ENCODE measurements around the gene SAA4. TPM values are rescaled to one million over a fixed set of nuclear protein-coding genes. Genes with fewer than 3 reads are reported as not detected.
A peak's percentile ranks its signal among the peaks of the same experiment; 100 is the strongest.
"Not testable (repeated sequence)": the region's sequence is repeated elsewhere in the genome, so short reads cannot be mapped to it uniquely, and the experiment has no call there.

SAA4 gene
- total RNA-seq, 1 experiment from 2014 or later = not detected

- Histone ChIP-seq H3K79me2 (ENCODE audit: low read depth) (no peaks in the 10 kb centered on the region), H3K9me3 (ENCODE audit: insufficient read depth, low read depth) (no peaks in the 10 kb centered on the region), H3K9me2 (ENCODE audit: insufficient read depth) (no peaks in the 10 kb centered on the region), H3K27ac (no peak overlapping the region), H4K20me1 (ENCODE audit: insufficient read depth) (no peaks in the 10 kb centered on the region), H2AFZ (no peak overlapping the region), H3K36me3 (ENCODE audit: low read depth) (no peaks in the 10 kb centered on the region), H3K27me3 (ENCODE audit: insufficient read depth, low read depth) (no peaks in the 10 kb centered on the region), H3K4me1 (replicated peaks; ENCODE audit: insufficient read depth) (peaks cover 8% of the 10 kb centered on the region; the same call in 1 of the 2 replicates), H3K4me2 (no peak overlapping the region), H3F3A (ENCODE audit: insufficient read depth, low read depth) (peaks cover 3% of the 10 kb centered on the region; the same call in 1 of the 2 replicates), H3K4me3 (no peak overlapping the region)
- no peak for DNase-seq
- BruUV-seq (replicated peaks) = no TSS peak
- intact Hi-C loops (cut with micrococcal nuclease; ENCODE audit: unreplicated experiment) = no loop called here
- ChIA-PET POLR2A (ENCODE audit: unreplicated experiment) (interaction anchor here (0.6 kb wide), 1 partner anchor 350 kb away, joined by 5 read pairs; no protein-coding TSS in a partner anchor), CTCF (no interaction called here)
- no peak for TF ChIP-seq EZH2 (IDR thresholded peaks at IDR 0.05; ENCODE audit: low read depth)
- no peak for TF ChIP-seq CTCF (conservative IDR thresholded peaks at IDR 0.05)
Observed at GRCh38 chr11:18253778-18254338, 17.3 kb upstream of the SAA4 start.

GRCh38 chr11:18253233-18253632 is 16.6 kb upstream of the SAA4 start:
- Histone ChIP-seq H3K36me3 (ENCODE audit: low read depth) (no peaks in the 10 kb centered on the region), H4K20me1 (ENCODE audit: insufficient read depth) (no peaks in the 10 kb centered on the region), H3K4me3 (no peak overlapping the region), H3K9me3 (ENCODE audit: insufficient read depth, low read depth) (no peaks in the 10 kb centered on the region), H3K79me2 (ENCODE audit: low read depth) (no peaks in the 10 kb centered on the region), H3K27ac (no peak overlapping the region), H2AFZ (no peak overlapping the region), H3F3A (ENCODE audit: insufficient read depth, low read depth) (peaks cover 3% of the 10 kb centered on the region; the same call in 1 of the 2 replicates), H3K9me2 (ENCODE audit: insufficient read depth) (no peaks in the 10 kb centered on the region), H3K4me1 (replicated peaks; ENCODE audit: insufficient read depth) (peaks cover 10% of the 10 kb centered on the region; the same call in 1 of the 2 replicates), H3K4me2 (no peak overlapping the region), H3K27me3 (ENCODE audit: insufficient read depth, low read depth) (no peaks in the 10 kb centered on the region)
- TF ChIP-seq EZH2 (IDR thresholded peaks at IDR 0.05; ENCODE audit: low read depth) (no peak), CTCF (conservative IDR thresholded peaks at IDR 0.05) (peak; percentile 40; the same call in 1 of the 2 replicates)
- ChIA-PET POLR2A (ENCODE audit: unreplicated experiment) (interaction anchor here (0.6 kb wide), 1 partner anchor 351 kb away, joined by 5 read pairs; no protein-coding TSS in a partner anchor), CTCF (no interaction called here)
- intact Hi-C loops (cut with micrococcal nuclease; ENCODE audit: unreplicated experiment) = no loop called here
- peak in 1 of 2 experiments; percentile 81 for DNase-seq
- no TSS peak for BruUV-seq (replicated peaks)

GRCh38 chr11:18248561-18248960 is 12.0 kb upstream of the SAA4 start, which contains the start of gene SAA2:
TSS of gene SAA2 (minus strand) at chr11:18248668. CDS start at chr11:18248011, 657 bp downstream.
- CTCF ChIA-PET = interaction anchor here (0.5 to 0.6 kb wide), 2 partner anchors 235 to 446 kb away, joined by 3 to 7 read pairs; no protein-coding TSS in a partner anchor

GRCh38 chr11:18247191-18247581 is 10.6 kb upstream of the SAA4 start:
- DNase-seq; H4K20me1 ChIP-seq (ENCODE audit: insufficient read depth); H3K4me3 ChIP-seq; H3K4me1 ChIP-seq (replicated peaks; ENCODE audit: insufficient read depth); H3K9me2 ChIP-seq (ENCODE audit: insufficient read depth); H3K79me2 ChIP-seq (ENCODE audit: low read depth); H3K27me3 ChIP-seq (ENCODE audit: insufficient read depth, low read depth); H3F3A ChIP-seq (ENCODE audit: insufficient read depth, low read depth); H2AFZ ChIP-seq; CTCF ChIA-PET; H3K36me3 ChIP-seq (ENCODE audit: low read depth); POLR2A ChIA-PET (ENCODE audit: unreplicated experiment); H3K9me3 ChIP-seq (ENCODE audit: insufficient read depth, low read depth); BruUV-seq (replicated peaks): not testable (repeated sequence)
- intact Hi-C loops (cut with micrococcal nuclease; ENCODE audit: unreplicated experiment) = loop anchor here (2.0 to 10.0 kb wide), 3 partner anchors 22 to 488 kb away; no protein-coding TSS in a partner anchor
- peak overlapping the region; percentile 11 for H3K4me2 ChIP-seq
- H3K27ac ChIP-seq = peak overlapping the region; percentile 32

More at GRCh38 chr11:18248561-18248960, 12.0 kb upstream of the SAA4 start, which contains the start of gene SAA2:
- POLR2A ChIA-PET (ENCODE audit: unreplicated experiment) = no interaction called here
- Histone ChIP-seq H3K9me2 (ENCODE audit: insufficient read depth) (no peaks in the 10 kb centered on the region), H3K36me3 (ENCODE audit: low read depth) (no peaks in the 10 kb centered on the region), H3K79me2 (ENCODE audit: low read depth) (no peaks in the 10 kb centered on the region), H3K4me2 (no peak within 1 kb of the TSS), H2AFZ (no peak within 1 kb of the TSS), H3F3A (ENCODE audit: insufficient read depth, low read depth) (peaks cover 3% of the 10 kb centered on the region; the same call in 1 of the 2 replicates), H3K4me3 (no peak within 1 kb of the TSS), H4K20me1 (ENCODE audit: insufficient read depth) (no peaks in the 10 kb centered on the region), H3K27me3 (ENCODE audit: insufficient read depth, low read depth) (no peaks in the 10 kb centered on the region), H3K9me3 (ENCODE audit: insufficient read depth, low read depth) (no peaks in the 10 kb centered on the region), H3K4me1 (replicated peaks; ENCODE audit: insufficient read depth) (peaks cover 11% of the 10 kb centered on the region), H3K27ac (no peak within 1 kb of the TSS)
- no TSS peak for BruUV-seq (replicated peaks)
- no peak for TF ChIP-seq EZH2 (IDR thresholded peaks at IDR 0.05; ENCODE audit: low read depth)
- no peak for TF ChIP-seq CTCF (conservative IDR thresholded peaks at IDR 0.05)
- peak in 1 of 2 experiments; percentile 58 for DNase-seq
- intact Hi-C loops (cut with micrococcal nuclease; ENCODE audit: unreplicated experiment) = loop anchor here (10.0 kb wide), 2 partner anchors 406 to 486 kb away; no protein-coding TSS in a partner anchor
